Measurements from ENCODE around the gene EPN1. TPM values are rescaled to one million over a fixed set of nuclear protein-coding genes. Genes with fewer than 3 reads are reported as not detected.

EPN1 gene
- total and polyA plus RNA-seq, 2 experiments from 2014 or later: 47.1 to 223 TPM

DNA sequence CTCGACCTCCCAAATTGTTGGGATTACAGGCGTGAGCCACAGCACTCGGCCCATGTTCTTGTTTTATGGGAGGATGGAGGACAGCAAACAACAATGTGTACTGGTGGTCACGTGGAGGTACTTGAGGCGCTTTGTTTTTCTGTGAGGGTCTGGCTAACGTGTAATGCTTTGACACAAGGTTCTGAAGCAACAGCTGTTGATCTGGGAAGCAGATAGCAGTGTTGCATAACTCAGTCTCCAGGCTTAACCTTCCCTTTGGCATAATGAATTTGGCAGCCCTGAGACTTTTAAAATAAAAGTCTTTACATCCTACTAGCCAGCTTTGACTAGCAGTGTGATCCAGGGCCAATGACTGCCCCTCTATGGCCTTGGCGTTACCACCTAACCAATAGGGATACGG is 41.2 kb upstream of the EPN1 start (continued):
- TF ChIP-seq, protein P1, sequence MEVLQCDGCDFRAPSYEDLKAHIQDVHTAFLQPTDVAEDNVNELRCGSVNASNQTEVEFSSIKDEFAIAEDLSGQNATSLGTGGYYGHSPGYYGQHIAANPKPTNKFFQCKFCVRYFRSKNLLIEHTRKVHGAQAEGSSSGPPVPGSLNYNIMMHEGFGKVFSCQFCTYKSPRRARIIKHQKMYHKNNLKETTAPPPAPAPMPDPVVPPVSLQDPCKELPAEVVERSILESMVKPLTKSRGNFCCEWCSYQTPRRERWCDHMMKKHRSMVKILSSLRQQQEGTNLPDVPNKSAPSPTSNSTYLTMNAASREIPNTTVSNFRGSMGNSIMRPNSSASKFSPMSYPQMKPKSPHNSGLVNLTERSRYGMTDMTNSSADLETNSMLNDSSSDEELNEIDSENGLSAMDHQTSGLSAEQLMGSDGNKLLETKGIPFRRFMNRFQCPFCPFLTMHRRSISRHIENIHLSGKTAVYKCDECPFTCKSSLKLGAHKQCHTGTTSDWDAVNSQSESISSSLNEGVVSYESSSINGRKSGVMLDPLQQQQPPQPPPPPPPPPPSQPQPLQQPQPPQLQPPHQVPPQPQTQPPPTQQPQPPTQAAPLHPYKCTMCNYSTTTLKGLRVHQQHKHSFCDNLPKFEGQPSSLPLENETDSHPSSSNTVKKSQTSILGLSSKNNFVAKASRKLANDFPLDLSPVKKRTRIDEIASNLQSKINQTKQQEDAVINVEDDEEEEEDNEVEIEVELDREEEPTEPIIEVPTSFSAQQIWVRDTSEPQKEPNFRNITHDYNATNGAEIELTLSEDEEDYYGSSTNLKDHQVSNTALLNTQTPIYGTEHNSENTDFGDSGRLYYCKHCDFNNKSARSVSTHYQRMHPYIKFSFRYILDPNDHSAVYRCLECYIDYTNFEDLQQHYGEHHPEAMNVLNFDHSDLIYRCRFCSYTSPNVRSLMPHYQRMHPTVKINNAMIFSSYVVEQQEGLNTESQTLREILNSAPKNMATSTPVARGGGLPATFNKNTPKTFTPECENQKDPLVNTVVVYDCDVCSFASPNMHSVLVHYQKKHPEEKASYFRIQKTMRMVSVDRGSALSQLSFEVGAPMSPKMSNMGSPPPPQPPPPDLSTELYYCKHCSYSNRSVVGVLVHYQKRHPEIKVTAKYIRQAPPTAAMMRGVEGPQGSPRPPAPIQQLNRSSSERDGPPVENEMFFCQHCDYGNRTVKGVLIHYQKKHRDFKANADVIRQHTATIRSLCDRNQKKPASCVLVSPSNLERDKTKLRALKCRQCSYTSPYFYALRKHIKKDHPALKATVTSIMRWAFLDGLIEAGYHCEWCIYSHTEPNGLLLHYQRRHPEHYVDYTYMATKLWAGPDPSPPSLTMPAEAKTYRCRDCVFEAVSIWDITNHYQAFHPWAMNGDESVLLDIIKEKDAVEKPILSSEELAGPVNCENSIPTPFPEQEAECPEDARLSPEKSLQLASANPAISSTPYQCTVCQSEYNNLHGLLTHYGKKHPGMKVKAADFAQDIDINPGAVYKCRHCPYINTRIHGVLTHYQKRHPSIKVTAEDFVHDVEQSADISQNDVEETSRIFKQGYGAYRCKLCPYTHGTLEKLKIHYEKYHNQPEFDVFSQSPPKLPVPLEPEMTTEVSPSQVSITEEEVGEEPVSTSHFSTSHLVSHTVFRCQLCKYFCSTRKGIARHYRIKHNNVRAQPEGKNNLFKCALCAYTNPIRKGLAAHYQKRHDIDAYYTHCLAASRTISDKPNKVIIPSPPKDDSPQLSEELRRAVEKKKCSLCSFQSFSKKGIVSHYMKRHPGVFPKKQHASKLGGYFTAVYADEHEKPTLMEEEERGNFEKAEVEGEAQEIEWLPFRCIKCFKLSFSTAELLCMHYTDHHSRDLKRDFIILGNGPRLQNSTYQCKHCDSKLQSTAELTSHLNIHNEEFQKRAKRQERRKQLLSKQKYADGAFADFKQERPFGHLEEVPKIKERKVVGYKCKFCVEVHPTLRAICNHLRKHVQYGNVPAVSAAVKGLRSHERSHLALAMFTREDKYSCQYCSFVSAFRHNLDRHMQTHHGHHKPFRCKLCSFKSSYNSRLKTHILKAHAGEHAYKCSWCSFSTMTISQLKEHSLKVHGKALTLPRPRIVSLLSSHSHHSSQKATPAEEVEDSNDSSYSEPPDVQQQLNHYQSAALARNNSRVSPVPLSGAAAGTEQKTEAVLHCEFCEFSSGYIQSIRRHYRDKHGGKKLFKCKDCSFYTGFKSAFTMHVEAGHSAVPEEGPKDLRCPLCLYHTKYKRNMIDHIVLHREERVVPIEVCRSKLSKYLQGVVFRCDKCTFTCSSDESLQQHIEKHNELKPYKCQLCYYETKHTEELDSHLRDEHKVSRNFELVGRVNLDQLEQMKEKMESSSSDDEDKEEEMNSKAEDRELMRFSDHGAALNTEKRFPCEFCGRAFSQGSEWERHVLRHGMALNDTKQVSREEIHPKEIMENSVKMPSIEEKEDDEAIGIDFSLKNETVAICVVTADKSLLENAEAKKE (CRISPR knock-in tag; IDR thresholded peaks at IDR 0.05): no peak
- no peak for TF ChIP-seq CREB1 (CRISPR knock-in tag; IDR thresholded peaks at IDR 0.05; ENCODE audit: low read depth)
- TF ChIP-seq REST (IDR thresholded peaks at IDR 0.05; ENCODE audit: unreplicated experiment): no peak
- TF ChIP-seq ZNF331 (CRISPR knock-in tag; IDR thresholded peaks at IDR 0.05; ENCODE audit: low read depth): no peak
- TF ChIP-seq, protein P2, sequence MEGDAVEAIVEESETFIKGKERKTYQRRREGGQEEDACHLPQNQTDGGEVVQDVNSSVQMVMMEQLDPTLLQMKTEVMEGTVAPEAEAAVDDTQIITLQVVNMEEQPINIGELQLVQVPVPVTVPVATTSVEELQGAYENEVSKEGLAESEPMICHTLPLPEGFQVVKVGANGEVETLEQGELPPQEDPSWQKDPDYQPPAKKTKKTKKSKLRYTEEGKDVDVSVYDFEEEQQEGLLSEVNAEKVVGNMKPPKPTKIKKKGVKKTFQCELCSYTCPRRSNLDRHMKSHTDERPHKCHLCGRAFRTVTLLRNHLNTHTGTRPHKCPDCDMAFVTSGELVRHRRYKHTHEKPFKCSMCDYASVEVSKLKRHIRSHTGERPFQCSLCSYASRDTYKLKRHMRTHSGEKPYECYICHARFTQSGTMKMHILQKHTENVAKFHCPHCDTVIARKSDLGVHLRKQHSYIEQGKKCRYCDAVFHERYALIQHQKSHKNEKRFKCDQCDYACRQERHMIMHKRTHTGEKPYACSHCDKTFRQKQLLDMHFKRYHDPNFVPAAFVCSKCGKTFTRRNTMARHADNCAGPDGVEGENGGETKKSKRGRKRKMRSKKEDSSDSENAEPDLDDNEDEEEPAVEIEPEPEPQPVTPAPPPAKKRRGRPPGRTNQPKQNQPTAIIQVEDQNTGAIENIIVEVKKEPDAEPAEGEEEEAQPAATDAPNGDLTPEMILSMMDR (conservative IDR thresholded peaks at IDR 0.05; ENCODE audit: low read depth in 2 of 2): no peak
- TF ChIP-seq STAT1 (IDR thresholded peaks at IDR 0.05; ENCODE audit: unreplicated experiment): no peak

Data from GM23338 (cell line).